ENCODE results near the gene HCST. TPM values are rescaled to one million over a fixed set of nuclear protein-coding genes. Genes with fewer than 3 reads are reported as not detected.

The HCST gene
- total RNA-seq, 3 donors from 2014 or later, result 3.3 to 7.2 (median 3.5) TPM

- Histone ChIP-seq H3K36me3 (no peaks in the 10 kb centered on the region), H3K9me3 (no peaks in the 10 kb centered on the region), H3K27me3 (no peaks in the 10 kb centered on the region), H3K27ac (no peak overlapping the region), H3K4me1 (no peaks in the 10 kb centered on the region), H3K4me3 (no peak overlapping the region)
- intact Hi-C loops (cut with DNase I; ENCODE audit: low total_unique reads), result no loop called here
- no peak for TF ChIP-seq POLR2A (IDR thresholded peaks at IDR 0.05)
- TF ChIP-seq CTCF (IDR thresholded peaks at IDR 0.05), result no peak
- no peak for TF ChIP-seq POLR2AphosphoS5 (IDR thresholded peaks at IDR 0.05)
- no peak for DNase-seq (ENCODE audit: low spot score in 2 of 2)
Observed at GRCh38 chr19:35949131-35949530, 46.8 kb downstream of the HCST start.

Other genes with a start within 250 kb of the HCST start
- gene UPK1A, start 236.0 kb upstream of the HCST start, total RNA-seq, result not detected
- gene ZBTB32, start 198.0 kb upstream of the HCST start, total RNA-seq, result under 1 TPM in 1 of 3 donors, not detected in 2; 0.33 TPM
- 10 to 100 TPM; 14.2 to 16.2 (median 16.1) TPM for gene KMT2B, start 184.5 kb upstream of the HCST start, total RNA-seq
- 10 to 100 TPM in 2 of 3 donors, 1 to 10 TPM in 1; 8.8 to 16.1 (median 14.1) TPM for gene IGFLR1, start 160.1 kb upstream of the HCST start, total RNA-seq
- 10 to 100 TPM; 15.7 to 37.5 (median 19.5) TPM for gene U2AF1L4, start 157.1 kb upstream of the HCST start, total RNA-seq
- gene PSENEN, start 156.9 kb upstream of the HCST start, total RNA-seq, result 10 to 100 TPM; 37.4 to 54.1 (median 54.0) TPM
- gene LIN37, start 154.0 kb upstream of the HCST start, total RNA-seq, result 10 to 100 TPM; 12.8 to 15.4 (median 14.2) TPM
- gene HSPB6, start 145.5 kb upstream of the HCST start, total RNA-seq, result 100 to 1,000 TPM in 1 of 3 donors, 10 to 100 TPM in 2; 31.0 to 144 (median 81.9) TPM
- 1 to 10 TPM; 5.7 to 6.4 (median 6.2) TPM for gene PROSER3, start 144.4 kb upstream of the HCST start, total RNA-seq
- 10 to 100 TPM in 2 of 3 donors, 1 to 10 TPM in 1; 5.1 to 17.7 (median 12.8) TPM for gene ARHGAP33, start 127.0 kb upstream of the HCST start, total RNA-seq
- gene PRODH2, start 89.7 kb upstream of the HCST start, total RNA-seq, result not detected
- gene NPHS1, start 50.0 kb upstream of the HCST start, total RNA-seq, result under 1 TPM in 1 of 3 donors, not detected in 2; 0.15 TPM
- under 1 TPM in 2 of 3 donors, not detected in 1; 0.15 to 0.66 TPM for gene KIRREL2, start 45.6 kb upstream of the HCST start, total RNA-seq
- 1 to 10 TPM; 2.6 to 4.2 (median 3.3) TPM for gene APLP1, start 34.0 kb upstream of the HCST start, total RNA-seq
- 10 to 100 TPM in 1 of 3 donors, 1 to 10 TPM in 2; 4.3 to 15.2 (median 7.9) TPM for gene NFKBID, start 2.0 kb upstream of the HCST start, total RNA-seq
- 100 to 1,000 TPM in 2 of 3 donors, 10 to 100 TPM in 1; 56.4 to 239 (median 112) TPM for gene TYROBP, start 5.8 kb downstream of the HCST start, total RNA-seq
- gene LRFN3, start 33.8 kb downstream of the HCST start, total RNA-seq, result 1 to 10 TPM; 5.2 to 6.7 (median 5.4) TPM
- gene SDHAF1, start 92.7 kb downstream of the HCST start, total RNA-seq, result 10 to 100 TPM; 47.5 to 58.8 (median 48.8) TPM
- gene SYNE4, start 106.3 kb downstream of the HCST start, total RNA-seq, result 10 to 100 TPM in 1 of 3 donors, 1 to 10 TPM in 1, under 1 TPM in 1; 0.16 to 15.5 (median 9.5) TPM
- gene ALKBH6, start 111.7 kb downstream of the HCST start, total RNA-seq, result 10 to 100 TPM; 18.0 to 23.0 (median 20.3) TPM
- 10 to 100 TPM in 1 of 3 donors, 1 to 10 TPM in 2; 7.5 to 13.4 (median 7.6) TPM for gene CLIP3, start 130.3 kb downstream of the HCST start, total RNA-seq
- gene THAP8, start 151.8 kb downstream of the HCST start, total RNA-seq, result 10 to 100 TPM in 2 of 3 donors, 1 to 10 TPM in 1; 8.6 to 11.0 (median 10.2) TPM
- under 1 TPM; 0.59 to 0.98 (median 0.80) TPM for gene WDR62, start 152.4 kb downstream of the HCST start, total RNA-seq
- not detected for gene OVOL3, start 208.6 kb downstream of the HCST start, total RNA-seq
- gene POLR2I, start 212.3 kb downstream of the HCST start, total RNA-seq, result 10 to 100 TPM; 44.2 to 68.2 (median 58.2) TPM
- 100 to 1,000 TPM; 106 to 146 (median 124) TPM for gene TBCB, start 212.9 kb downstream of the HCST start, total RNA-seq
- 100 to 1,000 TPM; 144 to 286 (median 200) TPM for gene CAPNS1, start 237.5 kb downstream of the HCST start, total RNA-seq
- 10 to 100 TPM; 20.8 to 69.3 (median 29.5) TPM for gene COX7A1, start 249.9 kb downstream of the HCST start, total RNA-seq